MG63 (cell line): ENCODE results near the gene TMEM164. TPM values are rescaled to one million over a fixed set of nuclear protein-coding genes. Genes with fewer than 3 reads are reported as not detected.
A peak's percentile ranks its signal among the peaks of the same experiment; 100 is the strongest.
"Not testable (repeated sequence)": the region's sequence is repeated elsewhere in the genome, so short reads cannot be mapped to it uniquely, and the experiment has no call there.

Source experiments
- DNase-seq: peaks from one replicate; pipeline ENCODE4 v3.0.0-alpha.2; 2020
- H3K27me3 ChIP-seq: fragments of 250-450 bp; sonication (Bioruptor Pico); 2 replicates; pipeline ENCODE4 v1.5.1; 2020; ENCODE audit warnings: mild to moderate bottlenecking, moderate library complexity
- H3K36me3 ChIP-seq: fragments of 250-450 bp; sonication (Bioruptor Pico); 2 replicates; pipeline ENCODE4 v1.5.1; 2020; ENCODE audit warnings: mild to moderate bottlenecking, moderate library complexity
- H3K4me3 ChIP-seq: fragments of 250-450 bp; sonication (Bioruptor Pico); 2 replicates; pipeline ENCODE4 v1.5.1; 2020; ENCODE audit warnings: mild to moderate bottlenecking, moderate library complexity
- H3K9me3 ChIP-seq: fragments of 250-450 bp; sonication (Bioruptor Pico); 2 replicates; pipeline ENCODE4 v1.5.1; 2020; ENCODE audit warnings: mild to moderate bottlenecking, moderate library complexity
- total RNA-seq: library from RNA; depleted of rRNA; stranded (reverse); fragments of >200 nt; shearing (Covaris generic); gene quantifications from 2 replicates; pipeline ENCODE4 v1.2.3, GENCODE V29; 2014; ENCODE audit warnings: low replicate concordance; rRNA removed

Gene TMEM164
- total RNA-seq = 19.6 and 19.9 TPM in 2 replicates

GRCh38 chrX:110002300-110003166 is at the start of gene TMEM164:
Gene TMEM164 (plus strand): TSS chrX:110003114. CDS start chrX:110003775, 661 bp downstream.
- Histone ChIP-seq H3K36me3 (no peaks in the 10 kb centered on the region), H3K9me3 (no peaks in the 10 kb centered on the region), H3K27me3 (no peaks in the 10 kb centered on the region), H3K4me3 (peak within 1 kb of the TSS; percentile 60)
- DNase-seq = peak; percentile 84

DNA sequence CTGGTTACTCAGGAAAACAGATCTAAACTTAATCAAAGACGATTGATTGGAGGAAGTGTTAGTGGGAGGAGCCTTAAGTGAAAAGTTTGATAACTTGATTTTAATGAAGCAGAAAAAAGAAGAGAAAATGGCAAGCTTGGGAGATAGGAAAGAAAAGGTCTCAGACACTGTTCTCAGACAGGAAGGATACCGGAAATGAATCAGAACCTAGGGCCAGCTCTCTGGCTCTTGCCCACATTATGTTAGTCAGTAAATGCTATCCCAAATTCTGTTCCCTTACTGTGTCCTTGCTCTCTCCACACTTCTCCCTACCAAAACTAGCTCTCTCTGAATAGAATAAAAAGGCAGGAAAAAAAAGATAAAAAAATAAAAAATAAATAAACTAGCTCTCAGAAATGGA is 48.6 kb upstream of the TMEM164 start:
- peak; percentile 30 for DNase-seq

DNA sequence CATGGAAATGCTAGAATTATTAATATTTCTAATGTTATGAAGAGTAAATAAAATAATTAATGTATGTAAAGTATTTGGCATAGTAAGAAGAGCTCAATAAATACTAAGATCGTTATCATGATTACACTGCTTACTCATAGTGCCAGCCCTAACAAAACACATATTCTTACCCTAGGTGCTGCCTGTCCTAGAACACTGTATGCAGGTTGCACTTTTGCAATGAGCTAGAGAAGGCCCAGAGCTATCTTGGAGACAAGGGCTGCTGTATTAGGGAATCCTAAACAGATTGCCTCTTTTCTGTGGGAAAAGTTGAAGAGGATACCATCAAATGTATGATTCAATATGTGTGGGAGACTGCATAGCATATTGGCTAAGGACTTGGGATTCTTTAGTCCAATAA is 48.0 kb upstream of the TMEM164 start:
- no peaks in the 10 kb centered on the region for H3K27me3 ChIP-seq
- no peaks in the 10 kb centered on the region for H3K9me3 ChIP-seq
- no peak for DNase-seq
- H3K36me3 ChIP-seq = no peaks in the 10 kb centered on the region
- H3K4me3 ChIP-seq = no peak overlapping the region

More for the DNA sequence above, 48.6 kb upstream of the TMEM164 start:
- Histone ChIP-seq H3K9me3 (no peaks in the 10 kb centered on the region), H3K27me3 (no peaks in the 10 kb centered on the region), H3K4me3 (no peak overlapping the region), H3K36me3 (no peaks in the 10 kb centered on the region)

DNA sequence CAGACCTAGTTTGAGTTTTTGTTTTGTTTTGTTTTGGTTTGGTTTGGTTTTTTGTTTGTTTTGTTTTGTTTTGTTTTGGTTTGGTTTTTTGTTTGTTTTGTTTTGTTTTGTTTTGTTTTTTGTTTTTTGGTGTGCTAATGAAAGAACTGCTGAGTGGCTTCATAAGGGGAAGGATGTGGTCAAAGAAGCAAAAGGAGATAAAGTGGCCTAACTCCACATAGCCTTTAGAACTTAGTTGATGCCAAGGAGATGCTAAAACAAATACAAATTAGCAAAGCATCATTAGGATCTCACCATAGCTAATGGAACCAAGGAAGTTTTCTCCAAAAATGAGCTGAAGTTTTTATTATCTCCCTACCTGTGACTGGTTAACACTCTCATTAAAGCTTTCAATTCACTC is 44.6 kb upstream of the TMEM164 start:
- Histone ChIP-seq H3K4me3 (no peak overlapping the region), H3K36me3 (no peaks in the 10 kb centered on the region), H3K27me3 (no peaks in the 10 kb centered on the region), H3K9me3 (no peaks in the 10 kb centered on the region)
- no peak for DNase-seq

DNA sequence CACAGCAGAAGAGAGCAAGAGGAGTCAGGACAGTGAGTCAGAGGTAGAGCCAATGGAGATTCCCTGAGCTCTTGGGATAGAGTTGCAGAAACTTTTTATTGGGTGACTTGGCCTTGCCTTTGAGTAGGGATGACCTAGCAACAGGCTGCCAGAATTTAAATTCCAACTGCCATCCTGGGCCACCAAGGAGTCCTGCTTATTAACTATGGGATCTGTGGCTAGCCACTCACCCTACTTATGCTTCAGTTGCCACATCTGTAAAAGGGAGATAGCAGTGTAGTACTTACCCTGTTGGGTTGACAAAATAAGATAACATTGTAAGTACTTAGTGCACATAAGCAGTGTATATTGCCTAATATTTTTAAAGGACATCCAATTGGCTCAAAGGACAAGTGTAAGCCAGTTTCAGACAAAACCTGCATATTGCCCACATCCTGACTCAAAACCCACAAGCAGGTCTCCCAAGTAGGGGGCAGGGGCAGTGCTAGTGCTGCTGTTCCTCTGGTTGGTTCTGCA is 43.5 kb upstream of the TMEM164 start:
- DNase-seq = no peak
- Histone ChIP-seq H3K4me3 (no peak overlapping the region), H3K9me3 (no peaks in the 10 kb centered on the region), H3K36me3 (no peaks in the 10 kb centered on the region), H3K27me3 (no peaks in the 10 kb centered on the region)

DNA sequence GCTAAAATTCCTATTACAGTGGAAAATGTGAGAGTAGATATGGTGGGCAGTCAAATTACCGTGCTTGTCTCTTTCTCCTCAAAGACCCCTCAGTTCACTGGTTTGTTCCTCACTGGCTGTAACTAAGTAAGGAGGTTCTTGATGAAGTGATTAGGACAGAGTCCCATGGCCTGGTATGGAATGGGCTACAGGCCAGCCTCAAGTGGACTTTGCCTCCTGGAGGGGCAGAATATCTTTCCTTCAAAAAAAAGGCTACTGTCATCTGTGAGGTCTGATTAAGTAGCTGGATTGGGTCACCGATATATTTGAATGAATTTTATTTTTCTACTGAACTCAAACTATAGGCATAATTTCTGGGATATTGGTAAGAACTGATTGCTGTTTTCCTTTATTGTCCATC is 38.5 kb upstream of the TMEM164 start:
- Histone ChIP-seq H3K27me3 (no peaks in the 10 kb centered on the region), H3K9me3 (no peaks in the 10 kb centered on the region), H3K4me3 (no peak overlapping the region), H3K36me3 (no peaks in the 10 kb centered on the region)
- DNase-seq = no peak

- peak; percentile 24 for DNase-seq
- H3K27me3 ChIP-seq = no peaks in the 10 kb centered on the region
- no peaks in the 10 kb centered on the region for H3K36me3 ChIP-seq
Observed at GRCh38 chrX:109966246-109966645, 36.7 kb upstream of the TMEM164 start.

GRCh38 chrX:109967156-109967555 is 35.8 kb upstream of the TMEM164 start:
- H3K27me3 ChIP-seq = no peaks in the 10 kb centered on the region
- H3K4me3 ChIP-seq = no peak overlapping the region
- no peak for DNase-seq
- H3K36me3 ChIP-seq = no peaks in the 10 kb centered on the region
- H3K9me3 ChIP-seq = no peaks in the 10 kb centered on the region

More at GRCh38 chrX:109966246-109966645, 36.7 kb upstream of the TMEM164 start:
- H3K9me3 ChIP-seq = no peaks in the 10 kb centered on the region
- no peak overlapping the region for H3K4me3 ChIP-seq

DNA sequence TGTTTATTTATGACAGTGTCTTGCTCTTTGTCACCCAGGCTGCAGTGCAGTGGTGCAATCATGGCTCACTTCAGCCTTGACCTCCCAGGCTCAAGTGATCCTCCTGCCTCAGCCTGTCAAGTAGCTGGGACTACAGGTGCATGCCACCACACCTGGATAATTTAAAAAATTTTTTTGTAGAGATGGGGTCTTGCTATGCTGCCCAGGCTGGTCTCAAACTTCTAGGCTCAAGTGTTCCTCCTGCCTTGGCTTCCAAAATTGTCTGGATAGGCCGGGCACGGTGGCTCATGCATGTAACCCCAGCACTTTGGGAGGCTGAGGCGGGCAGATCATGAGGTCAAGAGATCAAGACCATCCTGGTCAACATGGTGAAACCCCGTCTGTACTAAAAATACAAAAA is 32.1 kb upstream of the TMEM164 start:
- H3K4me3 ChIP-seq, DNase-seq, H3K27me3 ChIP-seq, H3K9me3 ChIP-seq, H3K36me3 ChIP-seq: not testable (repeated sequence)

GRCh38 chrX:109974906-109975655 is 27.8 kb upstream of the TMEM164 start:
- H3K4me3 ChIP-seq = no peak overlapping the region
- no peaks in the 10 kb centered on the region for H3K9me3 ChIP-seq
- no peaks in the 10 kb centered on the region for H3K27me3 ChIP-seq
- no peak for DNase-seq
- no peaks in the 10 kb centered on the region for H3K36me3 ChIP-seq

DNA sequence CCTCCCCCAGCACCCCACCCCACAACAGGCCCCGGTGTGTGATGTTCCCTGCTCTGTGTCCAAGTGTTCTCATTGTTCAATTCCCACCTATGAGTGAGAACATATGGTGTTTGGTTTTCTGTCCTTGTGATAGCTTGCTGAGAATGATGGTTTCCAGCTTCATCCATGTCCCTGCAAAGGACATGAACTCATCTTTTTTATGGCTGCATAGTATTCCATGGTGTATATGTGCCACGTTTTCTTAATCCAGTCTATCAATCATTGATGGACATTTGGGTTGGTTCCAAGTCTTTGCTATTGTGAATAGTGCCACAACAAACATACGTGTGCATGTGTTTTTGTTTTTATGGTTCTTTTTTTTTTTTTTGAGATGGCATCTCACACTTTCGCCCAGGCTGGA is 17.7 kb upstream of the TMEM164 start:
- not testable (repeated sequence) for H3K27me3 ChIP-seq, DNase-seq, H3K9me3 ChIP-seq, H3K4me3 ChIP-seq, H3K36me3 ChIP-seq

DNA sequence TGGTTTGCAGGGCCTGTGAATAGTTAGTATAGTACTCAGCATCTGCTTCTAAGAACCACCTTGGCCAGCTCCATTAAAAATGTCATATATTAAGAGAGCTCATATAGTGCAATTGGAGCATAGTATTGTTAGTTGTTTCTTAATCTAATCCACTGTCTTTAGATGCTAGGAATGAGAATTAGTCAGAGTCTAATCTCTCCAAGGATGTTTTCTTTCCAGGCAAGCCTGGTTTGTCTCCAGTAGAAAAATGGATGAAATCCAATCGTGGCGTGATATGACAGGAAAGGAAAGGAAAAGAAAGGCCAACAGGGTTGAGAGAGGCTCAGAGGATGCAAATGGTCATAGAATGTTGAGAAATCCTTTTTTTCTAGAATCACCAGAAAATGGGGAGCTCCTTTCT is 15.0 kb upstream of the TMEM164 start:
- DNase-seq = no peak
- H3K9me3 ChIP-seq = no peaks in the 10 kb centered on the region
- no peaks in the 10 kb centered on the region for H3K27me3 ChIP-seq
- no peak overlapping the region for H3K4me3 ChIP-seq
- H3K36me3 ChIP-seq = no peaks in the 10 kb centered on the region

- Histone ChIP-seq H3K36me3 (no peaks in the 10 kb centered on the region), H3K4me3 (no peak overlapping the region), H3K27me3 (no peaks in the 10 kb centered on the region), H3K9me3 (no peaks in the 10 kb centered on the region)
- no peak for DNase-seq
Observed at GRCh38 chrX:109990582-109991276, 12.2 kb upstream of the TMEM164 start.

- DNase-seq = no peak
- H3K27me3 ChIP-seq = no peaks in the 10 kb centered on the region
- no peaks in the 10 kb centered on the region for H3K9me3 ChIP-seq
- H3K36me3 ChIP-seq = no peaks in the 10 kb centered on the region
- no peak overlapping the region for H3K4me3 ChIP-seq
Observed at GRCh38 chrX:109992203-109992602, 10.7 kb upstream of the TMEM164 start.

DNA sequence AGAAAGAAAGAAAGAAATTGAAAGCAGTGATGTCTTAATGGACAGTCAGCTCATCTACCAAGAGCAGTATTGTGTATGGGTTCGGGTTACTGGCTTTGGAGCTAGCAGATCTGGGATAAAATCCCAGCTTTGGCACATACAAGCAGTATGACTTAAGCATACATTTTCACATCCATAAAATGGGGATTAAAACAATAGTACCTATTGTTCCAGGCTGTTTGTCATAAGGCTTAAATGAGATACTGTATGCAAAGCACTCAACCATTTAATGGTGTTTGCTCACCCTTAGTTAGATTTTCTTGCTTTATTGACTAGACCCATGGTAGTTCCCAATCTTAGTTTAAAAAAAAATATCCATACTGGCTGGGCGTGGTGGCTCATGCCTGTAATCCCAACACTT is 7.8 kb upstream of the TMEM164 start:
- no peaks in the 10 kb centered on the region for H3K36me3 ChIP-seq
- H3K4me3 ChIP-seq = no peak overlapping the region
- H3K27me3 ChIP-seq = no peaks in the 10 kb centered on the region
- DNase-seq = no peak
- no peaks in the 10 kb centered on the region for H3K9me3 ChIP-seq

DNA sequence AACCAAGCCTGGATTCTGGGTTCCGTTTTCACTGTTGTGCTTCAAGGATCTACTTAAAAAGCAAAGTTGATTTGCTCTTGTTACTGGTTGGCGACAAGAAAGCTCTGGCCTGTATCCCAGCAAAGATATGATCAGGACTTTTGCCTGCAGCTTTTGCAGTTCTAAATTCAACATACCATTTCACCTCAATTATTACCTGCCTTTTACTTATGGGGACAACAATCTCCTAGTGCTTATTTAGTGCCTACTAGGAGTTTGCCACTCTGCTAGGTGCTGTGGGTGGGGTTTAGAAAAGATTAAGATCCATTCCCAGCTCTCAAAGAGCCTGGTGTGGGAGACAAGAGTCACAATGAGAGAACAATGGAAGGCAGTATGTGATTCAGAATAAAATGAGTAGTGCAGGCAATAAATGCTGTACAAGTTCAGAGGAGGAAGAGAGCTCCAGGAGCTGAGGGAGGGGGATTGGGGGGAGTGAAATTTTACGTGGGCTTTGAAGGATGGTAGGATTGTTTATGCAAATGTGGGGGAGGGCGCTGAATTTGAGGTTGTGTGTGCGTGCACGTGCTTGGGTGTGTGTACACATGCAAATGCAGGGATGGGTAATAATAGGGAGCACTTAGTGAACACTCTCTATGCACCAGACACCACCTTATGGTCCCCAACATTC is 5.0 kb upstream of the TMEM164 start:
- Histone ChIP-seq H3K36me3 (no peaks in the 10 kb centered on the region), H3K4me3 (no peak overlapping the region), H3K27me3 (no peaks in the 10 kb centered on the region), H3K9me3 (no peaks in the 10 kb centered on the region)
- no peak for DNase-seq
